HG03045 (cell line): ENCODE results near the gene SCNM1.
"Not testable (repeated sequence)": the region's sequence is repeated elsewhere in the genome, so short reads cannot be mapped to it uniquely, and the experiment has no call there.

ENCODE experiments used
- ATAC-seq: cut with Tn5 transposase; IDR thresholded peaks from one replicate; pipeline ENCODE4 v1.9.1; 2021; ENCODE audit warnings: mild to moderate bottlenecking, moderate library complexity; ENCODE audit not compliant: unreplicated experiment

The SCNM1 gene

GRCh38 chr1:151192047-151192446 is 26.1 kb downstream of the SCNM1 start:
- no peak for ATAC-seq

DNA sequence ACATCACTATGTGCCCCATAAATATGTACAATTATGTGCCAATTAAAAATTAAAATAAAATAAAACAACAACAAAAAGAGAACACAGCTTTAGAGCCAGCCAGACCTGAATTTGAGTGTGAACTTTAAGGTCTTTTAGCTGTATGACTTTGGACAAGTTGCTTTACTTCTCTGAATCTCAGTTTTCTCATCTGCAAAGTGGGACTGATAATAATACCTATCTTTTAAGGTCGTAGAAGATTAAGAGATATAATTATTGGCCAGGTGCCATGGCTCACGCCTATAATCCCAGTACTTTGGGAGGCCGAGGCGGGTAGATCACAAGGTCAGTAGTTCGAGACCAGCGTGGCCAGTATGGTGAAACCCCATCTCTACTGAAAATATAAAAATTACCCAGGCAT is 27.4 kb downstream of the SCNM1 start:
- no peak for ATAC-seq

DNA sequence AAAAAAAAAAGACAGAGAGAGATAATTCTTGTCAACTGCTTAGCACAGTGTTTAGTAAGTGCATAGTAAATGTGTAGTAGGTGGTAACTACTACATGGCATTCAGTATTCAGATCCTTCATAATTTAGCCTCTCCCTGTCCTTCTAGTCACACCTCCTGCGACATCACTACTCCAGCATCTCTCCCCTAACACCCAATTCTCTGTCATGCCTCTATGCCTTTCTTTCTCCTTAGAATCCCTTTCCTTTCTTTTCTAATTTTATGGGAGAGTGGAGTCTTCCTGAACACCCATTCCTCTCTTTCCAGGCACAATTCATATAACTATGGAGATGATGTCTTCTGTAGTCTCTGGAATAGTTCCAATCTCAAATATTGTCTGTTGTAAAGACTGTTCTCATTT is 27.9 kb downstream of the SCNM1 start:
- ATAC-seq: no peak

- ATAC-seq: not testable (repeated sequence)
Measured at GRCh38 chr1:151194894-151195594, 29.1 kb downstream of the SCNM1 start.

GRCh38 chr1:151196292-151196800 is 30.4 kb downstream of the SCNM1 start:
- ATAC-seq: no peak

DNA sequence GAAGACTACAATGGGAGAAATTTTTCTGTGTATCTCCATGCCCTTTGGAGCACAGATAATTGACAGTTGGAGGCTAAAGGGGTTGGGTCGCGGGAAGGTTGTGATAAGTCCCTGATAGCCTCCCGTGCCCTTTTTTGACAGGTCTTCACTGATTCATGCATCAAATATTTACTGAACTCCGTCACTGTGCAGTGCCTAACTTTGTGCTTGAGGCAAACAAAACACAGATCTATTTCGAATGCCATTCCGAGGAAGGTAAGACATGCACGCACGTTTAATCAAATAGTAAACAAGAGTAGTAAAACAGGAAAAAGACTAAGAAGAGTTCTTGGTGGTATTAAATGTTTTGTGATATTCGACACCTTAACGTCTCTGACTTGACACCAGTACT is 31.9 kb downstream of the SCNM1 start:
- ATAC-seq: no peak

DNA sequence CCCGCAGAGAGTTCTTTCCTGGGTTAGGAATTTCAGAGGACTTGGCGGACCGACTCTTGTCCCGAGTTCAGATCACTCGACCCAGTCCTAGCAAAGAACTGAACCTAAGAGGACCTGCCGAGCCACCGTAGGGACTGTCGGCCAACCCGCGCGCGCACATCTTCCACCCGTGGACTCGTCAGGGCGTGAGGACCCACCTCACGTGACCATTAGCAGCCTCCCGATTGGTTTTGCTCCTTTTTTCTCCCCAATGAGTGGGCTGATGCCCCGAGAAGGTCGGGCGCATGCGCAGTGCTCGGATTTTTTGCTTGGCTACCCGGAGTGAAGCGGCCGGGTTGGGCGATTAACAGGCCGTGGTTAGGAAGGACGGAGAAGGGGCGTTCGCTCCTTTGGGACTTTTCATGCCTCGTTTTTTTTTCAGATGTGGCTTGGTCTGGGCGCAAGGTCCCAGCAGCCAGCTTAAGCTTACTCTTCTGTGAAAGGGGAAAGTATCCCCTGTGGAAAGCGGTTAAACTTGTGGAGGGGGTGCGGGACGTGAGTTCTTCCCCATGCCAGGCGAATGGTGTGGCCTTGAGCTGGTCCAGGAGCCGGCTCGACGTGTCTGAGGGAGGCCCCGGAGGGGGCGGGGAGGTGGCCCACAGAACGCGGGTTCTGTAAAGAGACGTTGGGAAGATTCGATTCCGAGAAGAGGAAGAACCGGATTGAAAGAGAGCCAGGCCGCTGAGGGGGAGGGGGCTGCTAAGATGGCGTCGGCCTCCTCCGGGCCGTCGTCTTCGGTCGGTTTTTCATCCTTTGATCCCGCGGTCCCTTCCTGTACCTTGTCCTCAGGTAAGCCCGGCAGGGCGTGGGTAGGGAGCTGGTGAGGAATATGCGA is 32.5 kb downstream of the SCNM1 start, which contains the start of gene PIP5K1A:
Gene PIP5K1A (plus strand): TSS at position 299 of the 874 bp plus-strand sequence. CDS start 445 bp downstream, at position 744.
- ATAC-seq: peak; percentile 80

DNA sequence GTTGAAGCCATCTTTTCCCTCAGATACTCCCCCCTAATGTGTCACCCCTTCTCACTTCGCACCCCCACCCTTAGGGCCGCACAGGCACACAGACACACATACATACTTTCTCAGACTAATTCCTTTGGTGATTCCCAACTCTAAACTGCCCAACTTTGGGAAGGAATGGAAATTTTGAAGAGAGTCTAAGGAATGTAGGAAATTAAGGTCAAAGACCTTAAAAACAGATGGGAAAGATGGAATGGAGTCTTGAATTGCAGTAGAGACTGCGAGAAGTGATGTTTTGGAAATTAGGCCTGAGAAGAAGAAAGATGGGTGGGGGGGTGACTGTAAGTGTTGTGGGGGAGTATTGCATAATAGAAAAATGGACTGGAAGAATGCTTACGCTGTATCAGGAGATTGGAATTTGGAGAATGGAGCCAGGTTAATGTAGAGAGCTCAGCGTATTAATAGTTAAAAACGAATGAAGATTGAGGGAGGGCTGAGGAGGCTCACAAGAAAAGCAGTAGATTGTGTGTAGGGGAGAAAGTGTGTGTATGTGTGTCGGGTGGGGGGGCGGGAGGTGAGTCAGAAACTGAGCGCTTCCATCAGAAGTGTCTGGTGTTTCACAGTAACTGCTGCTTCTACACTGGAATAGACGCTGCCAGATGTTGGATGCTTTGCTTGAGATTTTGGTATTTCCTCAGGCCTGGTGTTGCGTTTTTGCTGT is 34.1 kb downstream of the SCNM1 start:
- ATAC-seq: no peak

GRCh38 chr1:151205381-151205965 is 39.5 kb downstream of the SCNM1 start:
- not testable (repeated sequence) for ATAC-seq

GRCh38 chr1:151210830-151211229 is 44.9 kb downstream of the SCNM1 start:
- no peak for ATAC-seq

DNA sequence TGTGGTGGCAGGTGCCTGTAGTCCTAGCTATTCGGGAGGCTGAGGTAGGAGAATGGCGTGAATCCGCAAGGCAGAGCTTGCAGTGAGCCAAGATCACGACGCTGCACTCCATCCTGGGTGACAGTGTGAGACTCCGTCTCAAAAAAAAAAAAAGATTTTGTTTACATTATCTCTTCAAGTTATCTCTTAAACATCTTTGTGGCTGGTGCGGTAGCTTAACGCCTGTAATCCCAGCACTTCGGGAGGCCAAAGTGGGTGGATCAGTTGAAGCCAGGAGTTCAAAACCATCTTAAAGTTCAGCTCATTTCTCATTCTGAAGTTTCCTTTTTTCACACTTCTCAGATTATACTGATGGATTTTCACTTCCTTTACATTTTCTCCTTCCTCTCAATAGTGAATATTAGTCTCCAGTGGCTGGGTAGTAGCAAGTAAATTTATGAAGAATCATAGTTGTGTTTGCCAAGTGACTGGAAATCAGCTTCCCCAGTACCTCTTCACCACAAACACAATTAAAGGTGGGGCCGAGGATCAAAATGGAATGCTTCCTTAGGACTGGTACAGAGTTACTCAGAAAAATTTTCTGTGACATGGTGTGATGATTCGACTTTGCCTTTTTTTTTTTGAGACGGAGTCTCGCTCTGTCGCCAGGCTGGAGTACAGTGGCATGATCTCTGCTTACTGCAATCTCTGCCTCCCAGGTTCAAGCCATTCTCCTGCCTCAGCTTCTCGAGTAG is 46.2 kb downstream of the SCNM1 start:
- no peak for ATAC-seq

DNA sequence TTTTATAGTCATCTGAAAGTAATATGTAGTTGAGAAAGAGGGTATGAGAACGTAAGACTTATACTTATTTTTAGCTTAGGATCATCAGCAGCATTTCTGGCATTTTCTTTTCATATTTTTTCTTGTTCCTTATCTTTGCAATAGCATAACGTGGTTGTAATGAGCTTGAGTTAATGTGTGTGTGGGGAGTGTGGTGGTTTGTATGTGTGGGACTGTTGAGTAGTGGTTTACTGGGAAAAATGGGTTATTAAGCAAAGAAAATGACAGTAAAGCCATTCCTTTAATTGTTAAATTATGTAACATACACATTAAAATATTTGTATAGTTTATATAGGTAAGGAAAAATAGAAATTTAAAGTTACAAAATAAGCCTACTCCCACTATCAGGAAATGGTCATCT is 47.6 kb downstream of the SCNM1 start:
- ATAC-seq: no peak
